IMR-90 (cell line): ENCODE data around the gene SLC38A8. TPM values are rescaled to one million over a fixed set of nuclear protein-coding genes. Genes with fewer than 3 reads are reported as not detected.

Source experiments
- ATAC-seq: fragments of 200-7000 bp; cut with Tn5 transposase; 2 replicates; pipeline ENCODE4 v1.9.1; 2020; ENCODE audit warnings: low read depth, mild to moderate bottlenecking, moderate library complexity
- BruUV-seq: library from RNA; stranded (reverse); fragments of 400-500 nt; replicated peaks from 2 replicates; lab custom pipeline; 2021; lab: Mats Ljungman, UMichigan
- CTCF ChIA-PET: fragments of 300-600 bp; formaldehyde crosslinking; extraction: SDS; loops from one replicate; lab custom pipeline; 2021; ENCODE audit warnings: antibody characterized with exemption; lab: Yijun Ruan, JAX
- POLR2A ChIA-PET: fragments of 300-600 bp; sonication (Branson Sonifier 250); formaldehyde crosslinking; loops from one replicate; lab custom pipeline; 2022; ENCODE audit warnings: antibody characterized with exemption; ENCODE audit not compliant: unreplicated experiment; lab: Charles Lee
- DNase-seq: peaks from one replicate; pipeline ENCODE4 v3.0.0; 2013
- H2AFZ ChIP-seq: replicated peaks from 2 replicates; pipeline ENCODE3; 2013; ENCODE audit warnings: low read length, mild to moderate bottlenecking; ENCODE audit not compliant: poor library complexity
- H2AK5ac ChIP-seq: 2 replicates; pipeline ENCODE4 v1.6.1; 2013; ENCODE audit warnings: low read depth, low read length, inconsistent platforms
- H2AK9ac ChIP-seq: replicated peaks from 2 replicates; pipeline ENCODE3; 2013; ENCODE audit warnings: mild to moderate bottlenecking, low read depth, low read length, moderate library complexity; ENCODE audit not compliant: poor library complexity
- H2BK120ac ChIP-seq: 2 replicates; pipeline ENCODE4 v1.6.1; 2013; ENCODE audit warnings: low read depth, low read length, inconsistent platforms
- H2BK15ac ChIP-seq: 3 replicates; pipeline ENCODE4 v1.6.1; 2013; ENCODE audit warnings: low read depth, low read length, inconsistent platforms
- H2BK20ac ChIP-seq: 2 replicates; pipeline ENCODE4 v1.6.1; 2013; ENCODE audit warnings: low read depth, mild to moderate bottlenecking, inconsistent platforms, low read length, moderate library complexity
- H2BK5ac ChIP-seq: 2 replicates; pipeline ENCODE4 v1.6.1; 2013; ENCODE audit warnings: mild to moderate bottlenecking, low read depth, low read length, inconsistent platforms; ENCODE audit not compliant: poor library complexity, severe bottlenecking
- H3K14ac ChIP-seq: replicated peaks from 2 replicates; pipeline ENCODE4 v1.6.1; 2013; ENCODE audit warnings: low read depth, low read length, inconsistent platforms
- H3K18ac ChIP-seq: 2 replicates; pipeline ENCODE4 v1.6.1; 2013; ENCODE audit warnings: low read depth, low read length, control low read depth
- H3K23ac ChIP-seq: 2 replicates; pipeline ENCODE4 v1.6.1; 2013; ENCODE audit warnings: low read depth, low read length, inconsistent platforms
- H3K27ac ChIP-seq: 2 replicates; pipeline ENCODE4 v1.5.1; 2013; ENCODE audit warnings: mild to moderate bottlenecking, control low read depth, low read length; ENCODE audit not compliant: insufficient read depth
- H3K27me3 ChIP-seq: 2 replicates; pipeline ENCODE4 v1.6.1; 2013; ENCODE audit warnings: low read length; ENCODE audit not compliant: control insufficient read depth, insufficient read depth
- H3K36me3 ChIP-seq: 2 replicates; pipeline ENCODE4 v1.6.1; 2013; ENCODE audit warnings: low read length, mixed read lengths; ENCODE audit not compliant: control insufficient read depth, insufficient read depth
- H3K4ac ChIP-seq: 2 replicates; pipeline ENCODE4 v1.6.1; 2013; ENCODE audit warnings: low read depth, low read length, inconsistent platforms
- H3K4me1 ChIP-seq: 2 replicates; pipeline ENCODE4 v1.6.1; 2013; ENCODE audit warnings: low read length, mixed read lengths; ENCODE audit not compliant: control insufficient read depth, insufficient read depth
- H3K4me2 ChIP-seq: 2 replicates; pipeline ENCODE4 v1.6.1; 2013; ENCODE audit warnings: low read depth, mild to moderate bottlenecking, control low read depth, low read length, moderate library complexity
- H3K4me3 ChIP-seq: 2 replicates; pipeline ENCODE4 v1.5.1; 2013; ENCODE audit warnings: low read depth, mild to moderate bottlenecking, control low read depth, low read length, moderate library complexity; ENCODE audit not compliant: insufficient read depth
- H3K56ac ChIP-seq: 2 replicates; pipeline ENCODE4 v1.6.1; 2013; ENCODE audit warnings: low read length, inconsistent platforms; ENCODE audit not compliant: insufficient read depth; ENCODE audit errors: extremely low read depth
- H3K79me1 ChIP-seq, 2 experiments: 2 replicates each; pipeline ENCODE4 v1.6.1; 2013; ENCODE audit warnings: low read length in 2 of 2, inconsistent platforms in 1 of 2, low read depth in 1 of 2
- H3K9ac ChIP-seq: 2 replicates; pipeline ENCODE4 v1.6.1; 2013; ENCODE audit warnings: low read depth, low read length, control low read depth
- H3K9me1 ChIP-seq: 2 replicates; pipeline ENCODE4 v1.6.1; 2013; ENCODE audit warnings: low read length, inconsistent platforms; ENCODE audit not compliant: insufficient read depth
- H3K9me3 ChIP-seq: 2 replicates; pipeline ENCODE4 v1.6.1; 2013; ENCODE audit warnings: low read length; ENCODE audit not compliant: control insufficient read depth, insufficient read depth
- H4K20me1 ChIP-seq: 2 replicates; pipeline ENCODE4 v1.6.1; 2013; ENCODE audit warnings: low read length, inconsistent platforms; ENCODE audit not compliant: insufficient read depth
- H4K5ac ChIP-seq: 2 replicates; pipeline ENCODE4 v1.6.1; 2013; ENCODE audit warnings: mild to moderate bottlenecking, low read depth, low read length, control low read depth
- H4K8ac ChIP-seq, 2 experiments: 2 replicates each; pipeline ENCODE4 v1.6.1; 2013; ENCODE audit warnings: low read depth in 2 of 2, low read length in 2 of 2, control low read depth in 1 of 2, inconsistent platforms in 1 of 2
- H4K91ac ChIP-seq: 2 replicates; pipeline ENCODE4 v1.6.1; 2013; ENCODE audit warnings: low read depth, low read length, inconsistent platforms; ENCODE audit not compliant: insufficient read depth
- RCOR1 ChIP-seq: IDR thresholded peaks from 2 replicates; pipeline ENCODE4 v1.6.1; 2012; ENCODE audit warnings: mild to moderate bottlenecking, low read length, improper control_type of control experiment; ENCODE audit not compliant: insufficient replicate concordance
- WGBS, 2 experiments: methylation state at CpG; one replicate each; pipeline versions ENCODE4 v1.1.5 to v1.1.7; 2013; ENCODE audit warnings: missing lambda C conversion rate in 2 of 2; ENCODE audit not compliant: insufficient read length in 1 of 2; ENCODE audit errors: extremely low coverage in 2 of 2; 5-methylcytosine and 5-hydroxymethylcytosine counted together
- dilution Hi-C: fragments of 300-500 bp; cut with HindIII; formaldehyde crosslinking; loops from one replicate; pipeline ENCODE4 v1.14.3; 2018; ENCODE audit warnings: low sequenced_read_pairs; ENCODE audit not compliant: unreplicated experiment
- in situ Hi-C: fragments of 300-500 bp; cut with MboI; formaldehyde crosslinking; loops from 3 replicates; pipeline ENCODE4 v1.14.3; 2019; ENCODE audit warnings: low sequenced_read_pairs, inconsistent platforms, mixed read lengths
- intact Hi-C: fragments of 100-400 bp; cut with micrococcal nuclease; formaldehyde crosslinking; loops from 2 replicates; pipeline ENCODE4 v1.10.0; 2022
- polyA plus RNA-seq, 3 experiments: library from polyadenylated mRNA; depleted of rRNA; stranded (reverse); fragments of >200 nt; gene quantifications; 2 replicates each; pipeline ENCODE4 v1.2.3, GENCODE V29; 2012; ENCODE audit warnings: low replicate concordance in 1 of 3
- total RNA-seq: library from RNA; depleted of rRNA; stranded (reverse); fragments of >200 nt; gene quantifications from 2 replicates; pipeline ENCODE4 v1.2.3, GENCODE V29; 2012

The SLC38A8 gene
- total and polyA plus RNA-seq, 2 of the 4 experiments (the other 2 are of a cell fraction) = not detected

DNA sequence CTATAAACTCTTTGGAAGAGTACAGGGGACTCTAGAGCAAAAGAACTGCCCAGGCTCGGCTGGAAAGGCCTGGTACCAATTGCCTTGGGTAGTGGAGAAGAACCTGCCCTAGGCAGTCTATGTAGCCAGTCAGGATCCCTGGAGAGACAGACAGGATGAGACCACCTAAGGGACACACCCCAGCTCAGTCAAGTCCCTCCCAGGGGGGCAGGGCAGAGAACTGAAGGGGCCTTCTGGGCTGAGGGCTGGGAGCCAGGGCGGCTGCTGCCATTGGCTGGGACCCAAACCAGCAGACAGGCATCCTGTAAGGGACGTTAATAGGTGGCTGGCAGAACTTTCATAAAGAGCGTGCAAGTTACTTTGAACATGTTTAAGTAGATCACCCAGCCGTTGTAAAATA is 12.8 kb upstream of the SLC38A8 start:
- H3K4me1 ChIP-seq = no peaks in the 10 kb centered on the region
- no peak overlapping the region for H3K4ac ChIP-seq
- no peak overlapping the region for H2BK5ac ChIP-seq
- dilution Hi-C loops = no loop called here
- H3K18ac ChIP-seq = no peak overlapping the region
- no peak overlapping the region for H2AK5ac ChIP-seq
- ChIA-PET CTCF (no interaction called here), POLR2A (no interaction called here)
- no peaks in the 10 kb centered on the region for H3K9me3 ChIP-seq
- H3K36me3 ChIP-seq = peaks cover 56% of the 10 kb centered on the region
- H3K4me2 ChIP-seq = no peak overlapping the region
- intact Hi-C loops = no loop called here
- no peak overlapping the region for H4K8ac ChIP-seq
- no peak overlapping the region for H2BK120ac ChIP-seq
- TF ChIP-seq RCOR1 = no peak
- no peak overlapping the region for H2BK15ac ChIP-seq
- no peak overlapping the region for H2BK20ac ChIP-seq
- H3K9me1 ChIP-seq = no peaks in the 10 kb centered on the region
- H3K56ac ChIP-seq = no peak overlapping the region
- no peak overlapping the region for H4K91ac ChIP-seq
- no peak overlapping the region for H3K9ac ChIP-seq
- no peak overlapping the region for H3K4me3 ChIP-seq
- BruUV-seq = no TSS peak
- H3K23ac ChIP-seq = no peak overlapping the region
- no peaks in the 10 kb centered on the region for H3K27me3 ChIP-seq
- H3K79me1 ChIP-seq = no peaks in the 10 kb centered on the region; a peak in 1 of 4 replicates
- in situ Hi-C loops = no loop called here
- no peak overlapping the region for H3K14ac ChIP-seq
- H4K20me1 ChIP-seq = no peaks in the 10 kb centered on the region
- H3K27ac ChIP-seq = no peak overlapping the region
- no peak overlapping the region for H2AFZ ChIP-seq
- no CpG with 5 or more reads among the region's 5 CpGs for WGBS, 2 experiments
- no peak overlapping the region for H2AK9ac ChIP-seq
- no peak overlapping the region for H4K5ac ChIP-seq
- ATAC-seq (no peak), DNase-seq (no peak)
